ENCODE data around the gene PRR23B. TPM values are rescaled to one million over a fixed set of nuclear protein-coding genes. Genes with fewer than 3 reads are reported as not detected.

PRR23B gene
- total and polyA plus RNA-seq, 7 donors = not detected

DNA sequence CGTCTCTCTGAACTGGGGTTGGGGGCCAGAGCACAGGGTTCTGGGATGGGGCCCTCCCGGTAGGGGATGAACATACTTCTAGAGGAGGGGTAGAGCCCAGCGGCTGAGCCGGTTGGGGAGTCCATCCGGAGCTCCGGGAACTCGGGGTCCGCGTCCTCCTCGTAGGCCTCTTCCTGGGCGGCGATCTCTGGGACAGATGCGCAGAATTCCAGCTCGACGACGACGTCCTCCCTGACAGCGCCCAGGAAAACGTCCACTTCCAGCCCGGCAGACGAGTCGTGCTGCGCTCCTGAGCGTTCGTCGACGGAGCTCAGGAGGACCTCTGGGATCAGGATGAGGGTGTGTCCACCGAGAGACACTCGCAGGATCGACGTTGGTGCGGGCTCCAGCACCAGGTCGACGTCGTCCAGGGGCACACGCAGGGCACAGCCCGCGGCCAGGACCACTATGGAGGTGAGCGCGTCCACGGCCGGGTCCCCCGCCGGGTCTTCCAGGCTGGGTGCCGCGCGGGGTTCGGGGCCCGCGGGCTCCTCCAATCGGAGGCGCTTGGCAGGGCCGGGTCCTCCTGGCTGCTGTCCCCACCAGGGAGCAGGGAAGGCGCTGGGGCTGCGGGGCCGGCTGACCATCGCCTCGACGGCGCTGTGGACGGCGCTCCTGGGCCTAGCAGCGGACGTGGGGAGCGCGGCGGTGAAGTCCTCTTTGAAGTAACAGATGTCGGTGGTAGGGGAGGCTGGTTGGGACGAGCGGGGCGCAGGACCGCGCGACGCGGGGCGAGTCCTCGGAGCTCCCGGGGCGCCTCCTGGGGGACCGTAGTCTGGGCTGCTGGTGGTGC, 474 bp downstream of the PRR23B start:
- intact Hi-C loops (cut with DNase I) = no loop called here
- H3K9me3 ChIP-seq = peaks cover 0 to 4% (median 0%) of the 10 kb centered on the region in 4 donors
- H3K27me3 ChIP-seq = no peaks in the 10 kb centered on the region
- WGBS, 2 donors = 65 to 84% methylated on average over 81 of the region's 81 CpGs
- no peak overlapping the region for H3K4me3 ChIP-seq
- H3K4me1 ChIP-seq = no peaks in the 10 kb centered on the region
- H3K27ac ChIP-seq = no peak overlapping the region
- no peak for DNase-seq
- H3K36me3 ChIP-seq = no peaks in the 10 kb centered on the region
- TF ChIP-seq EP300 (IDR thresholded peaks at IDR 0.05) (no peak), POLR2AphosphoS5 (IDR thresholded peaks at IDR 0.05) (no peak), POLR2A (IDR thresholded peaks at IDR 0.05) (no peak)
- TF ChIP-seq, protein P1, sequence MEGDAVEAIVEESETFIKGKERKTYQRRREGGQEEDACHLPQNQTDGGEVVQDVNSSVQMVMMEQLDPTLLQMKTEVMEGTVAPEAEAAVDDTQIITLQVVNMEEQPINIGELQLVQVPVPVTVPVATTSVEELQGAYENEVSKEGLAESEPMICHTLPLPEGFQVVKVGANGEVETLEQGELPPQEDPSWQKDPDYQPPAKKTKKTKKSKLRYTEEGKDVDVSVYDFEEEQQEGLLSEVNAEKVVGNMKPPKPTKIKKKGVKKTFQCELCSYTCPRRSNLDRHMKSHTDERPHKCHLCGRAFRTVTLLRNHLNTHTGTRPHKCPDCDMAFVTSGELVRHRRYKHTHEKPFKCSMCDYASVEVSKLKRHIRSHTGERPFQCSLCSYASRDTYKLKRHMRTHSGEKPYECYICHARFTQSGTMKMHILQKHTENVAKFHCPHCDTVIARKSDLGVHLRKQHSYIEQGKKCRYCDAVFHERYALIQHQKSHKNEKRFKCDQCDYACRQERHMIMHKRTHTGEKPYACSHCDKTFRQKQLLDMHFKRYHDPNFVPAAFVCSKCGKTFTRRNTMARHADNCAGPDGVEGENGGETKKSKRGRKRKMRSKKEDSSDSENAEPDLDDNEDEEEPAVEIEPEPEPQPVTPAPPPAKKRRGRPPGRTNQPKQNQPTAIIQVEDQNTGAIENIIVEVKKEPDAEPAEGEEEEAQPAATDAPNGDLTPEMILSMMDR (IDR thresholded peaks at IDR 0.05) = no peak

GRCh38 chr3:139016430-139017048, 4.2 kb downstream of the PRR23B start:
- TF ChIP-seq, protein P1 (IDR thresholded peaks at IDR 0.05) = no peak
- TF ChIP-seq POLR2AphosphoS5 (IDR thresholded peaks at IDR 0.05) (no peak), EP300 (IDR thresholded peaks at IDR 0.05) (no peak), POLR2A (IDR thresholded peaks at IDR 0.05) (no peak)
- DNase-seq = no peak
- intact Hi-C loops (cut with DNase I) = no loop called here
- H3K4me1 ChIP-seq = no peaks in the 10 kb centered on the region
- no peaks in the 10 kb centered on the region for H3K36me3 ChIP-seq
- 64 to 77% methylated on average over 3 of the region's 3 CpGs for WGBS, 2 donors
- no peak overlapping the region for H3K27ac ChIP-seq
- H3K27me3 ChIP-seq = no peaks in the 10 kb centered on the region
- no peak overlapping the region for H3K4me3 ChIP-seq
- H3K9me3 ChIP-seq = peaks cover 0 to 4% (median 0%) of the 10 kb centered on the region in 4 donors

GRCh38 chr3:139006051-139006716, 14.5 kb downstream of the PRR23B start, which contains the start of gene PRR23A:
Gene PRR23A (minus strand): TSS chr3:139006268. CDS start chr3:139006268, 0 bp downstream.
- TF ChIP-seq EP300 (IDR thresholded peaks at IDR 0.05) (no peak), POLR2AphosphoS5 (IDR thresholded peaks at IDR 0.05) (no peak)
- intact Hi-C loops (cut with DNase I) = no loop called here
- H3K4me3 ChIP-seq = no peak within 1 kb of the TSS
- DNase-seq = no peak
- no peaks in the 10 kb centered on the region for H3K4me1 ChIP-seq
- H3K27ac ChIP-seq = no peak within 1 kb of the TSS
- no peaks in the 10 kb centered on the region for H3K27me3 ChIP-seq
- H3K36me3 ChIP-seq = no peaks in the 10 kb centered on the region
- peaks cover 0 to 4% (median 0%) of the 10 kb centered on the region in 4 donors for H3K9me3 ChIP-seq
- 74 to 89% methylated on average over 60 of the region's 60 CpGs for WGBS, 2 donors

- WGBS, 2 donors = 82 to 92% methylated on average over 45 of the region's 45 CpGs
- Histone ChIP-seq H3K9me3 (peaks cover 0 to 4% (median 0%) of the 10 kb centered on the region in 4 donors), H3K4me3 (no peak overlapping the region), H3K27me3 (no peaks in the 10 kb centered on the region), H3K27ac (no peak overlapping the region), H3K4me1 (no peaks in the 10 kb centered on the region), H3K36me3 (no peaks in the 10 kb centered on the region)
- no peak for DNase-seq
- TF ChIP-seq POLR2AphosphoS5 (IDR thresholded peaks at IDR 0.05) (no peak), EP300 (IDR thresholded peaks at IDR 0.05) (no peak), POLR2A (IDR thresholded peaks at IDR 0.05) (no peak)
- TF ChIP-seq, protein P1 (IDR thresholded peaks at IDR 0.05) = no peak
- intact Hi-C loops (cut with DNase I) = no loop called here
Measured at GRCh38 chr3:139005356-139005993, 15.3 kb downstream of the PRR23B start.

All from sigmoid colon (tissue), 7 donors.